Right cardiac atrium (tissue), 5 donors: ENCODE results near the gene FBH1. TPM values are rescaled to one million over a fixed set of nuclear protein-coding genes. Genes with fewer than 3 reads are reported as not detected.
"Not testable (repeated sequence)": the region's sequence is repeated elsewhere in the genome, so short reads cannot be mapped to it uniquely, and the experiment has no call there.

Experiments
- ATAC-seq, 2 donors: fragments of 200-7000 bp; cut with Tn5 transposase; one replicate each; pipeline versions ENCODE4 v1.8.0 to v1.9.1; 2020; ENCODE audit warnings: moderate library complexity in 2 of 2, mild to moderate bottlenecking in 1 of 2
- DNase-seq, 3 donors: peaks; one replicate each; pipeline ENCODE4 v3.0.0-alpha.2; 2020
- H3K27ac ChIP-seq: one replicate; pipeline ENCODE4 v1.5.1; 2013; ENCODE audit warnings: mild to moderate bottlenecking, low read length, control low read depth, moderate library complexity
- H3K27me3 ChIP-seq: one replicate; pipeline ENCODE4 v1.6.1; 2013; ENCODE audit not compliant: control insufficient read depth, insufficient read depth
- H3K4me1 ChIP-seq: one replicate; pipeline ENCODE4 v1.6.1; 2013; ENCODE audit warnings: low read length; ENCODE audit not compliant: control insufficient read depth, insufficient read depth
- H3K4me3 ChIP-seq: one replicate; pipeline ENCODE4 v1.5.1; 2013; ENCODE audit warnings: low read length, control low read depth
- H3K9me3 ChIP-seq: one replicate; pipeline ENCODE4 v1.6.1; 2013; ENCODE audit warnings: low read length; ENCODE audit not compliant: control insufficient read depth
- WGBS: extraction: QIAGEN DNeasy Blood & Tissue Kit; methylation state at CpG from one replicate; pipeline ENCODE4 v1.1.7; 2013; 5-methylcytosine and 5-hydroxymethylcytosine counted together
- intact Hi-C, 4 donors: fragments of 100-400 bp; cut with DNase I; formaldehyde crosslinking; loops; one replicate each; pipeline versions ENCODE4 v1.11.0 to v1.14.0; 2022 to 2023
- polyA plus RNA-seq: library from polyadenylated mRNA; stranded (reverse); fragments of 200-250 nt; gene quantifications from one replicate; pipeline ENCODE4 v1.2.3, GENCODE V29; 2013
- total RNA-seq, 4 donors: library from RNA; stranded (reverse); fragmentation: NEBNext Ultra II Directional; extraction: Animal tissue kit (Norgen Biotek cat#: 25700); gene quantifications; one replicate each; pipeline ENCODE4 v1.2.1, GENCODE V29; 2021
- donor health status: healthy with polysubstance abuse.
- donor health status: DM: no; HTN: yes; CAD: no.
- donor health status: DM: no; HTN: no; CAD: no.
- donor health status: DM: no; HTN: yes; CAD: no; lungs with severe emphysema.
- donor health status: DM: yes; HTN: yes; CAD: no.

Gene FBH1
- total and polyA plus RNA-seq, 5 donors: 49.3 to 82.1 (median 76.0) TPM

GRCh38 chr10:5959581-5960069 is 69.6 kb downstream of the FBH1 start:
- intact Hi-C loops: loop anchor here in 1 of 4 donors (10.0 kb wide), 1 partner anchor 125 kb away; the partner anchor contains the start of gene RBM17

GRCh38 chr10:5960070-5960972 is 70.3 kb downstream of the FBH1 start:
- Histone ChIP-seq H3K4me1 (no peaks in the 10 kb centered on the region), H3K27ac (no peak overlapping the region), H3K4me3 (no peak overlapping the region), H3K27me3 (no peaks in the 10 kb centered on the region), H3K9me3 (no peaks in the 10 kb centered on the region)
- peak; percentile 26 to 50 for ATAC-seq
- 72% methylated on average over 18 of the region's 18 CpGs for WGBS
- intact Hi-C loops: no loop called here
- DNase-seq: peak in 1 of 3 donors; percentile 54

More at GRCh38 chr10:5959581-5960069, 69.6 kb downstream of the FBH1 start:
- H3K27me3 ChIP-seq: no peaks in the 10 kb centered on the region
- H3K4me3 ChIP-seq: no peak overlapping the region
- no peaks in the 10 kb centered on the region for H3K9me3 ChIP-seq
- no peak for ATAC-seq
- WGBS: 93% methylated on average over 10 of the region's 10 CpGs
- no peaks in the 10 kb centered on the region for H3K4me1 ChIP-seq
- no peak for DNase-seq
- no peak overlapping the region for H3K27ac ChIP-seq

- H3K4me3 ChIP-seq, H3K27me3 ChIP-seq, ATAC-seq, H3K27ac ChIP-seq, DNase-seq, H3K4me1 ChIP-seq, intact Hi-C loops, H3K9me3 ChIP-seq: not testable (repeated sequence)
- WGBS: 98% methylated on average over 10 of the region's 10 CpGs
Observed at GRCh38 chr10:5960973-5961275, 70.9 kb downstream of the FBH1 start.

GRCh38 chr10:5961405-5962100 is 71.5 kb downstream of the FBH1 start:
- Histone ChIP-seq H3K4me1 (no peaks in the 10 kb centered on the region), H3K9me3 (no peaks in the 10 kb centered on the region), H3K27me3 (no peaks in the 10 kb centered on the region), H3K27ac (no peak overlapping the region), H3K4me3 (no peak overlapping the region)
- intact Hi-C loops: no loop called here
- DNase-seq (no peak), ATAC-seq (no peak)
- 87% methylated on average over 29 of the region's 29 CpGs for WGBS

- H3K27me3 ChIP-seq, H3K4me3 ChIP-seq, H3K9me3 ChIP-seq, H3K27ac ChIP-seq, H3K4me1 ChIP-seq, ATAC-seq, DNase-seq, intact Hi-C loops: not testable (repeated sequence)
- WGBS: 97% methylated on average over 10 of the region's 10 CpGs
Observed at GRCh38 chr10:5962358-5962940, 72.4 kb downstream of the FBH1 start.

GRCh38 chr10:5963071-5963470 is 73.0 kb downstream of the FBH1 start:
- Histone ChIP-seq H3K4me3 (no peak overlapping the region), H3K27ac (no peak overlapping the region), H3K9me3 (no peaks in the 10 kb centered on the region), H3K4me1 (no peaks in the 10 kb centered on the region), H3K27me3 (no peaks in the 10 kb centered on the region)
- WGBS: 92% methylated on average over 7 of the region's 7 CpGs
- no peak for DNase-seq
- ATAC-seq: no peak
- intact Hi-C loops: no loop called here

- no peaks in the 10 kb centered on the region for H3K4me1 ChIP-seq
- H3K27ac ChIP-seq: no peak overlapping the region
- no peak overlapping the region for H3K4me3 ChIP-seq
- ATAC-seq (no peak), DNase-seq (no peak)
- intact Hi-C loops: no loop called here
- H3K9me3 ChIP-seq: no peaks in the 10 kb centered on the region
- no peaks in the 10 kb centered on the region for H3K27me3 ChIP-seq
- WGBS: 89% methylated on average over 10 of the region's 10 CpGs
Observed at GRCh38 chr10:5963591-5963990, 73.5 kb downstream of the FBH1 start.

GRCh38 chr10:5964736-5965135 is 74.7 kb downstream of the FBH1 start:
- DNase-seq (no peak), ATAC-seq (no peak)
- H3K27me3 ChIP-seq: no peaks in the 10 kb centered on the region
- no peaks in the 10 kb centered on the region for H3K4me1 ChIP-seq
- 91% methylated on average over 13 of the region's 13 CpGs for WGBS
- no peak overlapping the region for H3K27ac ChIP-seq
- H3K4me3 ChIP-seq: no peak overlapping the region
- H3K9me3 ChIP-seq: no peaks in the 10 kb centered on the region
- intact Hi-C loops: no loop called here

GRCh38 chr10:5965266-5965665 is 75.2 kb downstream of the FBH1 start:
- ATAC-seq (peak in 1 of 2 donors; percentile 32), DNase-seq (no peak)
- Histone ChIP-seq H3K27ac (no peak overlapping the region), H3K27me3 (no peaks in the 10 kb centered on the region), H3K4me3 (no peak overlapping the region), H3K9me3 (no peaks in the 10 kb centered on the region), H3K4me1 (no peaks in the 10 kb centered on the region)
- intact Hi-C loops: no loop called here
- WGBS: 92% methylated on average over 8 of the region's 8 CpGs

- Histone ChIP-seq H3K4me1 (peaks cover 6% of the 10 kb centered on the region), H3K9me3 (no peaks in the 10 kb centered on the region), H3K27me3 (no peaks in the 10 kb centered on the region), H3K27ac (no peak overlapping the region), H3K4me3 (no peak overlapping the region)
- DNase-seq (no peak), ATAC-seq (no peak)
- intact Hi-C loops: no loop called here
- 91% methylated on average over 5 of the region's 5 CpGs for WGBS
Observed at GRCh38 chr10:5968037-5968680, 78.1 kb downstream of the FBH1 start.
